HCT116 (cell line): Measurements from ENCODE around the gene MYRFL. TPM values are rescaled to one million over a fixed set of nuclear protein-coding genes. Genes with fewer than 3 reads are reported as not detected.

ENCODE experiments used
- ATAC-seq: fragments of 200-7000 bp; cut with Tn5 transposase; 2 replicates; pipeline ENCODE4 v1.9.1; 2020; ENCODE audit warnings: mild to moderate bottlenecking, moderate library complexity
- BruUV-seq: library from RNA; stranded (reverse); fragments of 400-500 nt; replicated peaks from 2 replicates; lab custom pipeline; 2021; lab: Mats Ljungman, UMichigan
- CTCF ChIA-PET: fragments of 300-600 bp; sonication (Branson Sonifier 250); formaldehyde crosslinking; loops from one replicate; lab custom pipeline; 2021; ENCODE audit warnings: antibody characterized with exemption; lab: Charles Lee
- POLR2A ChIA-PET: fragments of 300-600, 350-600 bp; sonication (Branson Sonifier 250); formaldehyde crosslinking; loops from one replicate; lab custom pipeline; 2021; ENCODE audit warnings: antibody characterized with exemption; lab: Charles Lee
- RAD21 ChIA-PET, 2 experiments: fragments of 300-600 bp; sonication (Branson Sonifier 250); formaldehyde crosslinking; loops; one replicate each; lab custom pipeline; 2023; ENCODE audit warnings: low total read pairs in 2 of 2; ENCODE audit not compliant: uncharacterized antibody in 2 of 2, unreplicated experiment in 2 of 2, low non-redundant PET in 1 of 2; lab: Charles Lee
- DNase-seq: peaks from one replicate; pipeline ENCODE4 v3.0.0-alpha.2; 2010; ENCODE audit warnings: low read depth, low spot score
- H2AFZ ChIP-seq: fragments of 200-600 bp; shearing (Covaris generic), sonication (generic); 2 replicates; pipeline ENCODE4 v1.6.1; 2017; ENCODE audit warnings: low read depth, mixed run types, mixed read lengths, antibody characterized with exemption, low read length; ENCODE audit not compliant: poor library complexity, severe bottlenecking
- H3K27ac ChIP-seq: 2 replicates; pipeline ENCODE4 v1.5.1; 2012; ENCODE audit warnings: low read depth, low read length
- H3K27me3 ChIP-seq: fragments of 200-600 bp; sonication (generic); 2 replicates; pipeline ENCODE4 v1.6.1; 2016; ENCODE audit warnings: mixed run types, low read length, mixed read lengths; ENCODE audit not compliant: insufficient read depth
- H3K36me3 ChIP-seq, 2 experiments: fragments of 200-500 bp in 1 of 2; fragments of 200-600 bp in 1 of 2; sonication (Bioruptor generic) in 1 of 2; sonication (generic) in 1 of 2; 2 replicates each; pipeline versions ENCODE4 v1.5.1 to v1.6.1; 2014 to 2016; ENCODE audit warnings: low read length in 2 of 2, inconsistent platforms in 1 of 2, mixed read lengths in 1 of 2, mixed run types in 1 of 2; ENCODE audit not compliant: insufficient read depth in 2 of 2, control insufficient read depth in 1 of 2
- H3K4me1 ChIP-seq, 2 experiments: fragments of 200-600 bp in 1 of 2; sonication (generic) in 1 of 2; 2 replicates each; pipeline versions ENCODE4 v1.5.1 to v1.6.1; 2012 to 2017; ENCODE audit warnings: low read length in 2 of 2, inconsistent platforms in 1 of 2, mild to moderate bottlenecking in 1 of 2, mixed read lengths in 1 of 2, mixed run types in 1 of 2, moderate library complexity in 1 of 2; ENCODE audit not compliant: insufficient read depth in 2 of 2, control insufficient read depth in 1 of 2
- H3K4me2 ChIP-seq: fragments of 200-600 bp; sonication (generic); 2 replicates; pipeline ENCODE4 v1.6.1; 2017; ENCODE audit warnings: mixed run types, low read length, mixed read lengths
- H3K4me3 ChIP-seq, 2 experiments: fragments of 200-600 bp in 1 of 2; sonication (generic) in 1 of 2; replicated peaks in 1 of 2; 2 replicates each; pipeline ENCODE4 v1.5.1; 2011 to 2016; ENCODE audit warnings: low read length in 2 of 2, control low read depth in 1 of 2, low read depth in 1 of 2, mild to moderate bottlenecking in 1 of 2, mixed read lengths in 1 of 2, mixed run types in 1 of 2
- H3K79me2 ChIP-seq: fragments of 200-600 bp; sonication (generic); 2 replicates; pipeline ENCODE4 v1.6.1; 2017; ENCODE audit warnings: mild to moderate bottlenecking, mixed run types, low read length, moderate library complexity, mixed read lengths; ENCODE audit not compliant: insufficient read depth
- H3K9ac ChIP-seq: fragments of 200-600 bp; sonication (generic); 2 replicates; pipeline ENCODE4 v1.6.1; 2016; ENCODE audit warnings: low read length, mixed read lengths
- H3K9me2 ChIP-seq: fragments of 200-600 bp; sonication (generic), shearing (Covaris generic); 2 replicates; pipeline ENCODE4 v1.6.1; 2017; ENCODE audit warnings: mixed run types, mild to moderate bottlenecking, moderate library complexity; ENCODE audit not compliant: insufficient read depth
- H3K9me3 ChIP-seq, 2 experiments: fragments of 200-500 bp in 1 of 2; fragments of 200-600 bp in 1 of 2; sonication (Bioruptor generic) in 1 of 2; sonication (generic) in 1 of 2; 2 replicates each; pipeline ENCODE4 v1.6.1; 2014 to 2017; ENCODE audit warnings: low read length in 2 of 2, mixed read lengths in 2 of 2, inconsistent platforms in 1 of 2, low read depth in 1 of 2, mild to moderate bottlenecking in 1 of 2, mixed run types in 1 of 2, moderate library complexity in 1 of 2; ENCODE audit not compliant: control insufficient read depth in 1 of 2, insufficient read depth in 1 of 2
- H4K20me1 ChIP-seq: fragments of 200-600 bp; sonication (generic), shearing (Covaris generic); 2 replicates; pipeline ENCODE4 v1.6.1; 2017; ENCODE audit warnings: mixed run types, mild to moderate bottlenecking, moderate library complexity; ENCODE audit not compliant: insufficient read depth
- EGR1 ChIP-seq: IDR thresholded peaks from 2 replicates; pipeline ENCODE4 v1.6.1; 2012; ENCODE audit warnings: low read depth
- EZH2 ChIP-seq: fragments of 200-600 bp; sonication (generic); IDR thresholded peaks from 2 replicates; pipeline ENCODE4 v1.6.1; 2017; ENCODE audit warnings: antibody characterized with exemption, mixed run types
- JUND ChIP-seq: IDR thresholded peaks from 2 replicates; pipeline ENCODE4 v1.6.1; 2012
- POLR2A ChIP-seq: IDR thresholded peaks from 2 replicates; pipeline ENCODE4 v1.7.0; 2011; ENCODE audit warnings: borderline replicate concordance; ENCODE audit not compliant: insufficient read depth, insufficient read length; ENCODE audit errors: extremely low read depth
- POLR2AphosphoS5 ChIP-seq: IDR thresholded peaks from 2 replicates; pipeline ENCODE4 v1.6.1; 2011; ENCODE audit warnings: mild to moderate bottlenecking, low read depth, low read length, moderate library complexity
- RAD21 ChIP-seq: IDR thresholded peaks from 2 replicates; pipeline ENCODE4 v1.6.1; 2012; ENCODE audit warnings: low read depth, mild to moderate bottlenecking
- SP1 ChIP-seq: IDR thresholded peaks from 2 replicates; pipeline ENCODE4 v1.6.1; 2012; ENCODE audit warnings: low read depth
- SRF ChIP-seq: IDR thresholded peaks from 2 replicates; pipeline ENCODE4 v1.6.1; 2012; ENCODE audit warnings: low read depth
- TCF7L2 ChIP-seq: IDR thresholded peaks from 2 replicates; pipeline ENCODE4 v1.7.0; 2011; ENCODE audit warnings: borderline replicate concordance, inconsistent platforms; ENCODE audit not compliant: insufficient read depth, insufficient read length; ENCODE audit errors: extremely low read depth
- YY1 ChIP-seq: IDR thresholded peaks from 2 replicates; pipeline ENCODE4 v1.6.1; 2011; ENCODE audit warnings: low read length, low read depth, moderate library complexity, mild to moderate bottlenecking; ENCODE audit not compliant: insufficient replicate concordance; ENCODE audit errors: extremely low read depth
- ZFX ChIP-seq: fragments of 450-650 bp; IDR thresholded peaks from 2 replicates; pipeline ENCODE4 v1.6.1; 2017
- intact Hi-C: fragments of 100-400 bp; cut with micrococcal nuclease; formaldehyde crosslinking; loops from 2 replicates; pipeline ENCODE4 v1.10.0; 2022
- total RNA-seq: library from RNA; stranded (reverse); gene quantifications from one replicate; pipeline ENCODE4 v1.2.1, GENCODE V29; 2021; ENCODE audit not compliant: unreplicated experiment
- TF ChIP-seq, protein P1 (sequence below): IDR thresholded peaks from 2 replicates; pipeline ENCODE4 v1.6.1; 2012
- TF ChIP-seq, protein P2 (sequence below): IDR thresholded peaks from 2 replicates; pipeline ENCODE4 v1.6.1; 2012; ENCODE audit warnings: low read depth

The MYRFL gene
- total RNA-seq, 1 experiment from 2014 or later: 0.30 TPM

DNA sequence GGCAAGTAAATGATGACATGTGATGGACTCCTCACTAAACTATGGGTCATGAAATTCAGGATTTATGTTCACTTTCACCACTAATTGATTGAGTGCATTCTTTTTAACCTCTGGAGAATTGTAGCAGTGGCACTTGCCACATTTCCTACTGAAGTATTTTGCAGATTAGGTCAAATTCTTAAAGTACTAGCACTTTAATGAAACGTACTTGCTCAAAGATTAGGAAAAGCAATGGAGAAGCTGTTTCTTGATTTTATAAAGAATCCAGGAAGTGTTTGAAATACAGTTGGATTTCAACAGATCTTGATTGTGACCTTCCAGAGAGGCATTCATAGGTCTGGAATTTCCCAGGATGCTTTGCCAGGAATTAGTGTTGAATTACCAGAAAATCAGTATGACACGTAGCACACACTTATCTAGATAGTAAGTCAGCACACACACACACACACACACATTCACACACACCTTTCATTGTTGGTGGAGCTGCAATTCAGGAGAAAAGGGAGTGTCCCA is 162.6 kb downstream of the MYRFL start (continued):
- TF ChIP-seq, protein P1, sequence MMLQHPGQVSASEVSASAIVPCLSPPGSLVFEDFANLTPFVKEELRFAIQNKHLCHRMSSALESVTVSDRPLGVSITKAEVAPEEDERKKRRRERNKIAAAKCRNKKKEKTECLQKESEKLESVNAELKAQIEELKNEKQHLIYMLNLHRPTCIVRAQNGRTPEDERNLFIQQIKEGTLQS: no peak; the same call in 1 of the 2 replicates
- TF ChIP-seq, protein P2, sequence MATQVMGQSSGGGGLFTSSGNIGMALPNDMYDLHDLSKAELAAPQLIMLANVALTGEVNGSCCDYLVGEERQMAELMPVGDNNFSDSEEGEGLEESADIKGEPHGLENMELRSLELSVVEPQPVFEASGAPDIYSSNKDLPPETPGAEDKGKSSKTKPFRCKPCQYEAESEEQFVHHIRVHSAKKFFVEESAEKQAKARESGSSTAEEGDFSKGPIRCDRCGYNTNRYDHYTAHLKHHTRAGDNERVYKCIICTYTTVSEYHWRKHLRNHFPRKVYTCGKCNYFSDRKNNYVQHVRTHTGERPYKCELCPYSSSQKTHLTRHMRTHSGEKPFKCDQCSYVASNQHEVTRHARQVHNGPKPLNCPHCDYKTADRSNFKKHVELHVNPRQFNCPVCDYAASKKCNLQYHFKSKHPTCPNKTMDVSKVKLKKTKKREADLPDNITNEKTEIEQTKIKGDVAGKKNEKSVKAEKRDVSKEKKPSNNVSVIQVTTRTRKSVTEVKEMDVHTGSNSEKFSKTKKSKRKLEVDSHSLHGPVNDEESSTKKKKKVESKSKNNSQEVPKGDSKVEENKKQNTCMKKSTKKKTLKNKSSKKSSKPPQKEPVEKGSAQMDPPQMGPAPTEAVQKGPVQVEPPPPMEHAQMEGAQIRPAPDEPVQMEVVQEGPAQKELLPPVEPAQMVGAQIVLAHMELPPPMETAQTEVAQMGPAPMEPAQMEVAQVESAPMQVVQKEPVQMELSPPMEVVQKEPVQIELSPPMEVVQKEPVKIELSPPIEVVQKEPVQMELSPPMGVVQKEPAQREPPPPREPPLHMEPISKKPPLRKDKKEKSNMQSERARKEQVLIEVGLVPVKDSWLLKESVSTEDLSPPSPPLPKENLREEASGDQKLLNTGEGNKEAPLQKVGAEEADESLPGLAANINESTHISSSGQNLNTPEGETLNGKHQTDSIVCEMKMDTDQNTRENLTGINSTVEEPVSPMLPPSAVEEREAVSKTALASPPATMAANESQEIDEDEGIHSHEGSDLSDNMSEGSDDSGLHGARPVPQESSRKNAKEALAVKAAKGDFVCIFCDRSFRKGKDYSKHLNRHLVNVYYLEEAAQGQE: no peak
- no peak for TF ChIP-seq EGR1
- TF ChIP-seq SRF: peak; percentile 32; the same call in 1 of the 2 replicates
- peak; percentile 36 for TF ChIP-seq RAD21
- TF ChIP-seq EZH2: no peak

DNA sequence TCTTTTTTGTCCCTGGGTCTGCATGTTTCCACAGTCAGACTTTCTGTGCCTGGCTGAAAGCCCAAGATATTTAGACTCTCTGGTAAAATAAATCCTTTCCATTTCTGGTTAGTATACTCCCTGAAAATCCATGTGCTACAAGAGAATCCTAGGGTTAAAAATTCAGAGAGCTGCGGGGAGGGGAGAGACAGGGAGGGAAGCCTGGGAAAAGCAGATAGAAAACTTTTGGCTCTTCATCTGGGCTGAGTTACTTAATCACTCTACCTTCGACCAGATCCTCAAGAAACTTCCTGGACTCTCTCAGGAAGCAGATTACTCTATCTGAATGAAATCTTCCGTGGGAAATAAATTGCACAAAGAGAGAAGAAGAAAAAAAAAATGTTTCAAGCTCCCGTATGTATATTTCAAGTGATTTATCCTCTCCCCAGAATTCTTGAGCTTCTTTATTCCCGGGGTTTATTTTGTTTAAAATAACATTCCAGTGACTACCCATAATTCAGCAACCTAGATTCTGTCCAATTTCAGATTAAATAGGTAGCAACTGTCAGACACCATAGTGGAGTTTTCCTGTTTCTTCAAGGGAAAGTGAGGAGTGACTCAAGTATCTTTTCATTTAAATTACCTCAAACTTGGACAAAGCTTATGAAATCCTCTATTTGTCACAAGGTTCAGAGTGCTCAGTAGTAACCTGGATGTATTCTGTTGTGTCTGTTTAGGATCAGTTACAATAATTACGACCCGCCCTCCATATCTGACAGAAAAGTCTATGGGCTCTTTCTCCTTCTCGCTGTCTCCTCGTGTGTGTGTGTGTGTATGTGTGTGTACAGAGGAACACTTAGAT is 163.7 kb downstream of the MYRFL start:
- TF ChIP-seq YY1 (no peak), POLR2A (no peak), TCF7L2 (no peak), SP1 (no peak), POLR2AphosphoS5 (no peak), JUND (no peak), ZFX (no peak)
- DNase-seq: no peak
- POLR2A ChIA-PET: no interaction called here
- no peaks in the 10 kb centered on the region for H3K9me2 ChIP-seq
- H2AFZ ChIP-seq: peak overlapping the region; percentile 69
- H3K9me3 ChIP-seq: no peaks in the 10 kb centered on the region
- peaks cover 12 to 24% of the 10 kb centered on the region in 2 experiments for H3K4me1 ChIP-seq
- CTCF ChIA-PET: interaction anchor here (0.9 kb wide), 1 partner anchor 88 kb away, joined by 3 read pairs; no protein-coding TSS in a partner anchor
- H3K4me2 ChIP-seq: peak overlapping the region; percentile 82; the same call in 1 of the 2 replicates
- H3K27ac ChIP-seq: no peak overlapping the region; the same call in 1 of the 2 replicates
- no peaks in the 10 kb centered on the region for H3K27me3 ChIP-seq
- H3K36me3 ChIP-seq: no peaks in the 10 kb centered on the region
- no peak for ATAC-seq
- H3K4me3 ChIP-seq: no peak overlapping the region
- no TSS peak for BruUV-seq
- H3K79me2 ChIP-seq: no peaks in the 10 kb centered on the region
- RAD21 ChIA-PET: no interaction called here
- intact Hi-C loops: loop anchor here (2.0 to 10.0 kb wide), 2 partner anchors 254 to 586 kb away; partner anchors contain the start of gene CNOT2
- peak overlapping the region; percentile 55; the same call in 1 of the 2 replicates for H3K9ac ChIP-seq
- no peaks in the 10 kb centered on the region for H4K20me1 ChIP-seq
